Fibroblast of the conjunctiva (primary cell): ENCODE measurements around the gene CD164.

ENCODE experiments used
- DNase-seq: peaks from one replicate; pipeline ENCODE4 v3.0.0-alpha.2; 2010; ENCODE audit warnings: low read depth

CD164 gene

DNA sequence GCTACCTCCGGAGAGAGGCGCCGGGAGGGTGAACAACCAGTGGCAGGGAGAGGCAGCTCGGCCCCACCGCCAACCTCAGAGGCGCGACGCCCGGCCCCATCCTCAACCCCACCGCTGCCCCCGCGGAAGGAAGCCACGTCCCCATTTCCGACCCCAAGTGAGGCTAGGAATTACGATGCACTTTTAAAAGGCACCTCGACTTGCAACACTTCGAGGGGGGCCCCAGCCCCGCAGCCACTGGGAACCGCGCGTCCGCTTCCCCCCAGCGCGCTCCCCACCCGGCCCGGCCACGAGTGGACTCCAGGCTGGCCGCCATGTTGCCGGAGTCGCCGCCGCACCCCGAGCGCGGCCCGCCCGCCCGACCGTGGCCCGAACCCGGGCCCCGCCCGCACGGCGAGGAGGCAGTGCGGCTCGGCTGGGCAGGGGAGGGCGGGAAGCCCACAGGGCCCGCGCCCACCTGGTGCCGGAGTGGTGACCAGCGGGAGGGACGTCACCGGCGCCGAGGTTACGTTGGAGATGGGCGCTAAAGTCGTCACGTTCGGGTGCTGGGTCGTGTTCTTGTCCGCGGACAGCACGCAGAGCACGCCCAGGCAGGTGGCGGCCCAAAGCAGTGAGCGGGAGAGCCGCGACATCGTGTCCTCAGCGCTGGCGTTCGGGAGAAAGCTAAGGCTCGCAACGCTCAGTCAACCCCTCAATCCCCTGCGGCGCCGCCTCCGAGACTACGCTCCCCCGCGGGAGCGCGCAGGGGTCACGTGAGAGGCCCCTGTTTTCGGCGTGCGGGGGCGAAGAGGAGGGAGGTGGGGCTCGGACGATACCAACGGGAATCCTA lies at the start of gene CD164:
TSS of gene CD164 (minus strand) at position 721 of the 829 bp plus-strand sequence. CDS start at position 632, 89 bp downstream.
- DNase-seq, result peak; percentile 82

DNA sequence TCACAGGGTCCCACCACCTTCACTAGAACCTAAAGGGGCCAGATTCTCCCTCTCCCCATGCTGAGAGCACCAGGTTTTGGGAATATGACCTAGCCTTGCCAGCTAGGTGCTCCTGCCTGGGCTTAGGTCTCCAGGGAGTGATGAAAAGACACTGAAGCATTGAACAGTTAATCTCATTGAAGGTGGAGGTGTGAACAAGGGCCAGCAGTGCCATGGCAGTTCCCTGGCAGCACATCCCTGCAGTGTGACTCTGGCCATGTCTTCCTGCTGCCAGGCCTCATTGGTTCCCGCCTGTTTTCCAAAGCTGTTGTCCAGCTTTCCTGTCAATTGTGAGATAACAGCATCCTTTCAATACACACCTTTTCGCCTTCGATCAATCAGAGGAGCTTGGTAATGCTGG lies 47.2 kb upstream of the CD164 start:
- DNase-seq, result no peak

- DNase-seq, result no peak
Measured at GRCh38 chr6:109428889-109429477, 46.7 kb upstream of the CD164 start.

- no peak for DNase-seq
Measured at GRCh38 chr6:109424946-109425345, 42.7 kb upstream of the CD164 start.

GRCh38 chr6:109421184-109421583 lies 38.9 kb upstream of the CD164 start:
- DNase-seq, result no peak

GRCh38 chr6:109420751-109421150 lies 38.5 kb upstream of the CD164 start:
- DNase-seq, result no peak

DNA sequence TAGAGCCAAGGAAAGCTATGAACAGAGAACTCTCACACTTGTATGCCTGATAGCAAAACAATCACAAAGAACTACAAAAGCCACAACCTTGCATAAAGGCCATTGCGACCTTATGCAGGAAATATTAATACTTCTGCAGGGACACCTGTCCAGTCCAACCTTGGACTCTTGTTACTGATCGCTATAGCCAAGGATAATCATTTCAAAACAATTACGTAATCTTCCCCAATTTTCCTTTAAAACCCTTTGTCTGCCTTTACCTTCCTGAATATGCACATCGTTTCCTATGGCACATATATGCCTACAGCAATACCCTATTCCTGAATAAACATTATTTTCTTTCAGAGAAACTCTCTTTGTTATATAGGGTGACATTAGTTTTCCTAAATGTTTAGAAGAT lies 35.4 kb upstream of the CD164 start:
- no peak for DNase-seq

DNA sequence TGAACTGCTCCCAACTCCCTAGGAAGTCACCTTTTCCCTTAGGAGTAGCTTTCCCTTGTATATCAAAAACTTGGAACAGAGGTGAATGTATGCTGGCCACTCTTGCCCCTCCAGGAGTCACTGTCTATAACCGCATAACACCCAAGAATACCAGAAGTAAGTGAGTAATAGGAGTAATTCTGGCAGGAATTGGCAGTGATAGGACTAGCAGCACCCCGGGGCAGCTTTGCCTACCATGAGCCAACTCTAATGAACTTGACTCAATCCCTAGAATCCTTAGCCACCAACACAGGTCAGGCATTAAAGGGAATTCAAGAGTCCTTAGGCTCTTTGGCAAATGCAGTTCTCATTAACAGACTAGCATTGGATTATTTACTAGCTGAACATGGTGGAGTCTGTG lies 28.8 kb upstream of the CD164 start:
- DNase-seq, result no peak

GRCh38 chr6:109406196-109406595 lies 23.9 kb upstream of the CD164 start:
- peak; percentile 57 for DNase-seq

DNA sequence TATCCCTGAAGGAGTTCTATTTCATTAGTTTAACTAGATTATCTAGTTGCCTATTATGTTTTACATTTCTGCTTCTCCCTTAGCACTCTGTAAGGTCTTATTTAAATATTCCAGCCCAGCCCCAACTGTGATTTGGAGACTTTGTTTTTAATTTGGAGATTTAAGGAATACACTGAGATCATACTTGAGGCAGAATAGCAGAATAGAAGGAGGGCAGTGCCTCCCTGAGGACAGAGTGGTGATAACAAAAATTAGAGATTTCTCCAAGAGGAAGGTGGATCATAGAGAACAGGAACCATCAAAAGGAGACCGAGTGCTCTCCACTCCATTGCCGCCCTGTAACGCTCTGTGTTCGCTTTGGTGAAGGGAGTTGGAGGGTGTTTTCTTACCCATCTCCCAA lies 14.8 kb upstream of the CD164 start:
- no peak for DNase-seq

DNA sequence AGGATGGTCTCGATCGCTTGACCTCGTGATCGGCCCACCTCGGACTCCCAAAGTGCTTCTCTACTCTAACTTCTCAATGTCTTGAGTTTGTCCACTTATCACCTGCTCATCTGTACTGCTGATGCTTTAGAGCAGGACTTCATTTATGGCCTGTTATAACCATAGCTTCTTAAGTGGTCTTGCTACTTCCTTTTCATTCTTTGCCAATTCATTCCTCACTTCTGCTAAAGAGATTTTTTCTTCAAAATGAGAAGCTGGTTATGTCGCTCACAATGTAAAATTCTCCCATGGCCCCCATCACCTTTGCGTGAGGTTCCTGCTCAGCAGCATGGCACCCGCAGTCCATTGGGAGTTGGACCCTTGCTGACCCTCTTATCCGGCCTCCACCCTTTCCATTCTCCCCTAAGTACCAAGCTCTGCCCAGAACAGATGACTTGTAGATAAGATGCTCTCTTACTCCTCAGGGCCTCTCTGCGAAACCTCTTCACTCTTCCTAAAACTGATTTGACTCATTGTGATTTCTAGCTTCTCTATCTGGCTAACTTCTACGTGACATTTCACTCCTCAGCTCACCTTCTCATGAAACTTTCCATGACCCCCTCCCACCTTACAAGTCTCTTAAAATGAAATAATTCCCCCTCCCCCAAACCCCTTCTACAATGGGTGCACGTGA lies 13.9 kb upstream of the CD164 start:
- no peak for DNase-seq

- no peak for DNase-seq
Measured at GRCh38 chr6:109393886-109394281, 11.6 kb upstream of the CD164 start.

- no peak for DNase-seq
Measured at GRCh38 chr6:109393157-109393885, 11.1 kb upstream of the CD164 start.

GRCh38 chr6:109389650-109390274 lies 7.5 kb upstream of the CD164 start:
- DNase-seq, result no peak

- DNase-seq, result no peak
Measured at GRCh38 chr6:109388265-109388664, 6.0 kb upstream of the CD164 start.

- no peak for DNase-seq
Measured at GRCh38 chr6:109383438-109383940, 1.2 kb upstream of the CD164 start.

DNA sequence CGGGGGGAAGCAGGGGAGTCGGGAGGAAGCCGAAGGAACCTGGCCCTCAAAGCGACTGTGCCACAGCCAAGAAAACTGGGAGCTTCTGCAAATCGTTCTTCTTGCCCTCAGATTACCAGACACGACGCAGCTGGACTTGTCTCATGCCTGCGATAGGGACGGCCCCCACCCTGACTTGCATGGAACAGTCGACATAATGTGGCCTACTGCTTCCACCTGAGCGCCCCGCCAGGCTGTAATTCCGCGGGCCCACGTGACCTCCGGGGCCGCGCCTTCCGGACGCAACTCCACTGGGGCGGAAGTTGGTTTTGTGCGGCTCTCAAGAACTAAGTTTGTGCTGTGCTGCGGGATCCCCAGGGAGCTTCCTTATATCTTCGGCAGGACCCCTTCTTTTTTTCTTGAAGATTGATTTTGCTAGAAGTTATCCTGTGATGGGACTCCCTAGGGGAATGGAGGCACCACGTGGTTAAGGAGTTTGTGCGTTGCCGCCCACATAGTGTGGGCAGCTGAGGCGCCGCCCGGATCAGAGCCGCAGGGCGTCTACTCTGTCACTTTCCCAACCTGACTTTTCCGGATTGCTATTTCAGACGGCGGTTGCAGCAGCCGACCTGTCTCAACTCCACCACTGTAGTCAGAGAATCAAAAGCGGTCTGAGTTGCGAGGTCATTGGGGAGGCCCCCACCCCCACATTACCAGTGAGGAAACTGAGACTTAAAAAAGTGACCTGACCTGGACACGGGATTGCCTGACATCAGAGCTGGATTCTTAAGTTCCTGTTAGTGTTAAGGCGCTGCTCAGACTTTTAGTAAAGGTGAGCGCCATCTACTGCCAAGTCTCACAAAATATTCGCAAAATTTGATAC lies 540 bp upstream of the CD164 start:
- peak; percentile 88 for DNase-seq

DNA sequence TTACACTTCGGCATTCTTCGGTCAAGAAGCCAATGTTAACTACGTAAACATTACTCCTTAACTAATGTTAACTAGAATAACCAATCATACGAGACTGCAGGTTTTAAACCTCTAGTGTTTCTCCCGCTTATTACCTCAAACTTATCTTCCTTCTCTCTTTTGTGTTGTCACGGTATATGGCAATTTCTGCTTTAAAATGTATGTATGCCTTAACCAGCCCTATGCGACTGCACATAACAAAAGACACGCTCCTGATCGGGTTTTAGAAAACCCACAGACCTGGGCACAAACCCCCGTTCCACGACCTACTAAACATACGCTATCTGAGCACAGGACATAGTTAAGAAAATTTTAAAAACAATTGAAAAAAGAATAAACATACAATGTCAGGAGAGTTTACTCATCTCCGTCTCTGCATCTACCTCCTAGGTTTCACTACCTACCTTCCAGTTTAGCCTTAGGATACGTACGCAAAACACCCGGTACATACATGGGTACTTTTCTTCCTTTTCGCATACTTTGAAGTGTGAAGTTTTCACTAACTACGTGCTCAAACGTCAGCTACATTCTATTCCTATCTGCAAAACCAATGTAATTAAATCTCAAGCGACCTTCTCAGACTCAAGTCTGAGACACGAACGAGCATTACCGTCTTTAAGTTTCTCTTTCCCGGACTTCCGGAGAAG lies 1.1 kb downstream of the CD164 start:
- no peak for DNase-seq

DNA sequence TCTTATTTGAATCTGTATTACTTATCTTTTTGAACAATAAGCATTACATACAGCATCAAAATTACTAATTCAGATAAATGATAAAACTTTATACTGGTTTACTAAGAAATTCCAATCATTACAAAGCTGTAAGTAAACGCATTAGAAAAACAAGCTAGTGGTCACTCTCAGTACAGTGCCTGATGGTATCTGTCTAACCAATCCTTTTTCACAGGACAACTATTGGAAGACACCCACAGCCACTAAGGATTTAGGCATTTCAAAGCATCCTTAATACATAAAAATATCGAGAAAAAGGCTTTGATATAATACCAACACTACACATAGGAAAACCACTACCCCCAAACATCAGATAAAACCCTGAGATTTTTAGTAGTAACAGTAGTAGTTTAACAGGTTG lies 2.6 kb downstream of the CD164 start:
- DNase-seq, result no peak

DNA sequence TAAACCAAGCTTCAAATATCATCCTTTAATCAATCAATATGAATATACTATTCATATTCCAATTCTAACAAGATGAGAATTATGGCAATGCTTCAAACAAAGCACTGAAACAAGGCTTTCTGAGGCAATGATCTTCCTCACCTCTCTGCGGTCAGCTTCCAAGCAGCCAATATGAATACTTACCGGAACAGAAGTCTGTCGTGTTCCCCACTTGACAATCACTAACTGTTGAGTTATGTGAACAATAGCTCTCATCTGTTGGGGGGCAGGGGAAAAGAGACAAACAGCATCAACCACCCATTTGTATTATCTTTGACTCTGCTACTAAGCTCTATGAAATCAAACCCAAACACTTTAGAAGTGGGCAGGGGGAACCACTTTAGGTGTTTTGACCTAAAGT lies 4.5 kb downstream of the CD164 start:
- DNase-seq, result no peak
